GM12873 (cell line): ENCODE results near the gene SLFNL1.

Experiments used
- CTCF ChIP-seq: IDR thresholded peaks from 2 replicates; pipeline ENCODE4 v1.5.1; 2012; ENCODE audit warnings: low read depth, mild to moderate bottlenecking, moderate library complexity, low read length, control low read depth; ENCODE audit not compliant: insufficient read depth; ENCODE audit errors: missing control alignments

The SLFNL1 gene

GRCh38 chr1:41013024-41013423, 8.5 kb downstream of the SLFNL1 start:
- no peak for TF ChIP-seq CTCF

- no peak for TF ChIP-seq CTCF
Measured at GRCh38 chr1:41010345-41010744, 11.2 kb downstream of the SLFNL1 start.

GRCh38 chr1:41009466-41009865, 12.1 kb downstream of the SLFNL1 start:
- no peak for TF ChIP-seq CTCF

- no peak for TF ChIP-seq CTCF
Measured at GRCh38 chr1:41006942-41007865, 14.3 kb downstream of the SLFNL1 start.

GRCh38 chr1:41005876-41006275, 15.6 kb downstream of the SLFNL1 start:
- no peak for TF ChIP-seq CTCF

GRCh38 chr1:41003640-41004220, 17.8 kb downstream of the SLFNL1 start:
- peak; percentile 72 for TF ChIP-seq CTCF

GRCh38 chr1:41003127-41003639, 18.3 kb downstream of the SLFNL1 start:
- no peak for TF ChIP-seq CTCF
